Sigmoid colon (tissue), 7 donors: ENCODE data around the gene NTRK3. TPM values are rescaled to one million over a fixed set of nuclear protein-coding genes. Genes with fewer than 3 reads are reported as not detected.

Experiments used
- DNase-seq: peaks from one replicate; pipeline ENCODE4 v3.0.0-alpha.2; 2019
- H3K27ac ChIP-seq, 4 donors: fragments of 200-600 bp; sonication (generic); one replicate each; pipeline ENCODE4 v1.5.1; 2016 to 2019; ENCODE audit warnings: mild to moderate bottlenecking in 1 of 4
- H3K27me3 ChIP-seq, 3 donors: fragments of 200-600 bp; sonication (generic); one replicate each; pipeline ENCODE4 v1.5.1; 2019; ENCODE audit warnings: mild to moderate bottlenecking in 1 of 3
- H3K36me3 ChIP-seq, 4 donors: fragments of 200-600 bp; sonication (generic); one replicate each; pipeline ENCODE4 v1.5.1; 2016 to 2019
- H3K4me1 ChIP-seq, 4 donors: fragments of 200-600 bp; sonication (generic); one replicate each; pipeline ENCODE4 v1.5.1; 2017 to 2019
- H3K4me3 ChIP-seq, 4 donors: fragments of 200-600 bp; sonication (generic); one replicate each; pipeline ENCODE4 v1.5.1; 2017 to 2019; ENCODE audit warnings: mild to moderate bottlenecking in 2 of 4, moderate library complexity in 1 of 4
- H3K9me3 ChIP-seq, 4 donors: fragments of 200-600 bp in 3 of 4; sonication (generic) in 3 of 4; one replicate each; pipeline versions ENCODE4 v1.5.1 to v1.6.1; 2013 to 2019
- CTCF ChIP-seq, 4 experiments: fragments of 450-650 bp in 3 of 4; fragments of 200-600 bp in 1 of 4; IDR thresholded peaks; one replicate each; pipeline ENCODE4 v1.5.1; 2016 to 2019; ENCODE audit warnings: antibody characterized with exemption in 4 of 4, mild to moderate bottlenecking in 3 of 4, moderate library complexity in 2 of 4
- EP300 ChIP-seq, 4 donors: sonication (generic); formaldehyde crosslinking; IDR thresholded peaks; one replicate each; pipeline ENCODE4 v1.6.1; 2017; ENCODE audit warnings: antibody characterized with exemption in 4 of 4
- POLR2A ChIP-seq, 2 donors: fragments of 450-650 bp; IDR thresholded peaks; one replicate each; pipeline ENCODE4 v1.6.1; 2016; ENCODE audit warnings: antibody characterized with exemption in 2 of 2, mild to moderate bottlenecking in 2 of 2, moderate library complexity in 2 of 2
- POLR2AphosphoS5 ChIP-seq, 4 donors: sonication (generic); formaldehyde crosslinking; IDR thresholded peaks; one replicate each; pipeline ENCODE4 v1.6.1; 2017; ENCODE audit warnings: antibody characterized with exemption in 4 of 4
- WGBS, 2 donors: extraction: QIAGEN DNeasy Blood & Tissue Kit; methylation state at CpG; one replicate each; pipeline ENCODE4 v1.1.7; 2013; 5-methylcytosine and 5-hydroxymethylcytosine counted together
- intact Hi-C: fragments of 100-400 bp; cut with DNase I; formaldehyde crosslinking; loops from one replicate; pipeline ENCODE4 v1.15.1; 2023
- polyA plus RNA-seq, 3 donors: library from polyadenylated mRNA; stranded (reverse); fragments of 200-250 nt; gene quantifications; one replicate each; pipeline ENCODE4 v1.2.3, GENCODE V29; 2013
- total RNA-seq, 4 donors: library from RNA; depleted of rRNA; stranded (reverse); fragments of >200 nt; gene quantifications; one replicate each; pipeline ENCODE4 v1.1.0, GENCODE V29; 2016
- donor health status: healthy with polysubstance abuse.
- donor health status: Bipolar disorder and iron deficiency.
- donor health status: healthy.

NTRK3 gene
- total and polyA plus RNA-seq, 7 donors, result 1.1 to 13.0 (median 3.6) TPM; not detected in 2

GRCh38 chr15:88220443-88221335, 35.9 kb downstream of the NTRK3 start:
- Histone ChIP-seq H3K9me3 (no peaks in the 10 kb centered on the region), H3K36me3 (no peaks in the 10 kb centered on the region), H3K4me1 (peaks cover 0 to 7% (median 0%) of the 10 kb centered on the region in 4 donors), H3K27ac (no peak overlapping the region), H3K4me3 (no peak overlapping the region), H3K27me3 (no peaks in the 10 kb centered on the region)
- WGBS, 2 donors, result 80 to 84% methylated on average over 11 of the region's 11 CpGs
- intact Hi-C loops, result no loop called here
- DNase-seq, result no peak
- TF ChIP-seq CTCF (IDR thresholded peaks at IDR 0.05), result no peak
- TF ChIP-seq POLR2A (IDR thresholded peaks at IDR 0.05), result no peak
- no peak for TF ChIP-seq EP300 (IDR thresholded peaks at IDR 0.05)
- no peak for TF ChIP-seq POLR2AphosphoS5 (IDR thresholded peaks at IDR 0.05)

- TF ChIP-seq POLR2AphosphoS5 (IDR thresholded peaks at IDR 0.05), result no peak
- no peak for TF ChIP-seq POLR2A (IDR thresholded peaks at IDR 0.05)
- no peak for TF ChIP-seq CTCF (IDR thresholded peaks at IDR 0.05)
- TF ChIP-seq EP300 (IDR thresholded peaks at IDR 0.05), result no peak
- Histone ChIP-seq H3K4me1 (peaks cover 0 to 7% (median 0%) of the 10 kb centered on the region in 4 donors), H3K27ac (no peak overlapping the region), H3K27me3 (no peaks in the 10 kb centered on the region), H3K9me3 (no peaks in the 10 kb centered on the region), H3K36me3 (no peaks in the 10 kb centered on the region), H3K4me3 (no peak overlapping the region)
- intact Hi-C loops, result no loop called here
- WGBS, 2 donors, result 50 to 76% methylated on average over 3 of the region's 3 CpGs
- DNase-seq, result no peak
Measured at GRCh38 chr15:88219623-88220022, 36.9 kb downstream of the NTRK3 start.

GRCh38 chr15:88218557-88219221, 37.9 kb downstream of the NTRK3 start:
- TF ChIP-seq POLR2A (IDR thresholded peaks at IDR 0.05) (no peak), CTCF (IDR thresholded peaks at IDR 0.05) (no peak), EP300 (IDR thresholded peaks at IDR 0.05) (no peak), POLR2AphosphoS5 (IDR thresholded peaks at IDR 0.05) (no peak)
- WGBS, 2 donors, result 44 to 62% methylated on average over 9 of the region's 9 CpGs
- H3K4me1 ChIP-seq, result peaks cover 0 to 7% (median 0%) of the 10 kb centered on the region in 4 donors

GRCh38 chr15:88215066-88215648, 41.4 kb downstream of the NTRK3 start:
- no peak for TF ChIP-seq POLR2AphosphoS5 (IDR thresholded peaks at IDR 0.05)
- TF ChIP-seq EP300 (IDR thresholded peaks at IDR 0.05), result no peak
- no peak for TF ChIP-seq POLR2A (IDR thresholded peaks at IDR 0.05)
- no peak for TF ChIP-seq CTCF (IDR thresholded peaks at IDR 0.05)
- Histone ChIP-seq H3K4me3 (no peak overlapping the region), H3K27me3 (no peaks in the 10 kb centered on the region), H3K27ac (no peak overlapping the region), H3K9me3 (no peaks in the 10 kb centered on the region), H3K4me1 (peaks cover 0 to 7% (median 0%) of the 10 kb centered on the region in 4 donors), H3K36me3 (no peaks in the 10 kb centered on the region)
- no peak for DNase-seq
- intact Hi-C loops, result no loop called here
- 69 to 75% methylated on average over 16 of the region's 16 CpGs for WGBS, 2 donors

More at GRCh38 chr15:88218557-88219221, 37.9 kb downstream of the NTRK3 start:
- intact Hi-C loops, result no loop called here
- no peak for DNase-seq
- no peaks in the 10 kb centered on the region for H3K27me3 ChIP-seq
- no peak overlapping the region for H3K27ac ChIP-seq
- no peaks in the 10 kb centered on the region for H3K9me3 ChIP-seq
- H3K36me3 ChIP-seq, result no peaks in the 10 kb centered on the region
- no peak overlapping the region for H3K4me3 ChIP-seq
